A204.1 (cell line): ENCODE results near the gene PREX1.

ENCODE experiments used
- FAIRE-seq: peaks from 2 replicates; lab custom pipeline; 2012; peaks lifted over from hg19 to GRCh38; lab: Jason Lieb, UNC

Gene PREX1

DNA sequence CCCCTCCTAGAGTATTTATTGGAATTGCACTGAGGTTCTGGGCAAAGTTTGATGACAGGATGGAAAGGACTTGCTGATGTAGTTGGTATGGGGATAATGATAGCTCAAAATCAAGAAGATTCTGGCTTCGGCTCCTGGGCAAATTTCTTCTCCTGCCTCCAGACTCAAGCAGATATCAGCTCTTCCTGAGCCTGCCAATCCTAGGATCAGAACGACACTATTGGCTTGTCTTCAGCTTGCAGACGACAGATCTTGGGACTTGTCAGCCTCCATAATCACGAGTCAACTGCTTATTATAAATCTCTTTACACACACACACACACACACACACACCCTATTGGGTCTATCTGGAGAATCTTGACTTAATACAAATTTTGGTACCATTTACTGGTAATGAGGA lies 131.1 kb downstream of the PREX1 start:
- FAIRE-seq = no peak

DNA sequence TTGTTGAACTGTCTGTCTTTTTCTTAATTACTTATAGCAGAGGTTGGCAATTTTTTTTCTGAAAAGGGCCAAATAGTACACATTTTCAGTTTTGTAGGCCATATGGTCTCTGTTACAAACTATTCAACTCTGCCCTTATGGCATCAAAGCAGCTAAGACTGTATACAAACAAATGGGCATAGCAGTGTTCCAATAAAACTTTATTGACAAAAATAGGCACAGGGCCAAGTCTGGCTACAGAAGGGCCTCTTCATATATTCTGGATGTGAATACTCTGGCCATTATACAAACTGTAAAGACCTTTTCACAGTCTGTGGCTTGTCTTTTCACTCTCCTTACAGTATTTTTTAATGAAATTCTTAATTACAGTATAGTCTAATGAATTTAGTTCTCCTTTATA lies 132.1 kb downstream of the PREX1 start:
- no peak for FAIRE-seq

DNA sequence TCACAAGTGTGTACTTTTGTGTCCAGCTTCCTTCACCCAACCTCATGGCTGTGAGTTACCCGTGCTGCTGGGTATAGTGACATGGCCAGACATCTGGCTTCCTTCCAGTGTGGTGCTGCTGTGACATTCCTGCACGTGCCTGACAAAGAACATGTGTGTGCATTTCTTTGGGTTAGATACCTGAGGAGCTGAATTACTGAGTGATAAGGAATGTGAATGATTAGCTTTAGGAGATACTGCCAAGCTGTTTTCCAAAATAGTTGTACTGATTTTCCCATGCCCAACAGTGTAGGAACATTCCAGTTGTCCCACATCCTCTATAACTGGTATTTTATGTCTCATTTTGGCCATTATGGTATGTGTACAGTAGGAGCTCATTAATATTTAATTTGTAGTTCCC lies 132.5 kb downstream of the PREX1 start:
- FAIRE-seq = no peak

DNA sequence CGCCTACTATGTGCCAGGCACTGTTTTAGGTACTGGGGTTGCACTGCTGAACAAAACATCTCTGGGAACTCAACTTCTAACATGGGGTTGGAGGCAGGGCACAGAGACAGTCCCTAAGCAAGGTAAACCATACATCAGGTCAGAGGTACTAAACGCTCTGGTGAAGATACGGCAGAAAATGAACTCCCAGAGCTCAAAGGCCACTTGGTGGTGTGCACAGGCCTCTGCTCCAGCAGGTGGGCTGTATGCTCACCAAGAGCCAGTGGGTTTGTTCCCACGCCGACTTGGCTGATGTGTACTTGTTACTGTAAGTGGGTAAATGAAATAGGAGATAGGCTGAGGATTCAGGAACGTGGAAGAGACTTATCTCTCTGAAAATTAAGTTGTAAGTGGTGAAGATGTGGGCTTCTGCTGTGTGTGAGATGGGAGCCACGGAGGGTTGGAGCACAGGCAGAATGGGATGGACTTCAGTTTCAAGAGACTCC lies 133.4 kb downstream of the PREX1 start:
- FAIRE-seq = no peak

DNA sequence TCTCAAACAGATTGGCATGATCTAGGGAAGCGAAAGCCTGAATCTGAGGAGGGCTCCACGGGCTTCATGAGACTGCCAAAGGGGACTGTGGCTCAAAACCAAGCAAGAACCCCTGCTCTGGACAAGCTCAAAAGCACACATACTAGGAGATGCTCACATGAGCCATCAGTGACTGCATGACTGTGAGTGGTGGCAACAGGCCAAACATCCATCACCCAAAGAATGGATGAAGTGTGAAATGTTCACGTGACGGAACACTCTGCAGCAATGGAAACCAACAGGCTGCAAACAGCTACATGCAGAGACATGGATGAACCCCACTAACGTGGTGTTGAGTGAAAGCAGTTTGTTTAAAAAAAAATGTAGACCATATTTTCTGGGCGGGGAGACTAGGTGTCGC lies 136.3 kb downstream of the PREX1 start:
- FAIRE-seq = no peak

DNA sequence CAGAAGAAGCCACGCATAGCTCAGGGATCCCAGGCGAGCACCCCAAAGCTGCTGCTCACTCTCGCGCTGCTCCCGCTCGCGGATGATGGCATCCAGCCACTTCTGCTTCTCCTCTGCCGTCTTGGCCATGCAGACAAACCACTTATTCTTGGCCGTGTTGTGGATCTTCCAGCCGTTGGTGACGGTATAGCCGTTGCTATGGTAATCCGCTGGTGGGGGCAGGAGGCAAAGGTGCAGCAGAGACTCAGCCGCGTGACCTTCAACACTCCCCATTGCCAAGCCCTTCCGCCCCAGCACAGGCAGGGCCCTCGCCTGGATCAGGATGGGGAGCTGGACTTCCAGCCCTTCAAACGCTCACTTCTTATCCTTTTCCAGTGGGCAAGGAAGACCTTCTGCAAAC lies 136.9 kb downstream of the PREX1 start:
- FAIRE-seq = no peak

DNA sequence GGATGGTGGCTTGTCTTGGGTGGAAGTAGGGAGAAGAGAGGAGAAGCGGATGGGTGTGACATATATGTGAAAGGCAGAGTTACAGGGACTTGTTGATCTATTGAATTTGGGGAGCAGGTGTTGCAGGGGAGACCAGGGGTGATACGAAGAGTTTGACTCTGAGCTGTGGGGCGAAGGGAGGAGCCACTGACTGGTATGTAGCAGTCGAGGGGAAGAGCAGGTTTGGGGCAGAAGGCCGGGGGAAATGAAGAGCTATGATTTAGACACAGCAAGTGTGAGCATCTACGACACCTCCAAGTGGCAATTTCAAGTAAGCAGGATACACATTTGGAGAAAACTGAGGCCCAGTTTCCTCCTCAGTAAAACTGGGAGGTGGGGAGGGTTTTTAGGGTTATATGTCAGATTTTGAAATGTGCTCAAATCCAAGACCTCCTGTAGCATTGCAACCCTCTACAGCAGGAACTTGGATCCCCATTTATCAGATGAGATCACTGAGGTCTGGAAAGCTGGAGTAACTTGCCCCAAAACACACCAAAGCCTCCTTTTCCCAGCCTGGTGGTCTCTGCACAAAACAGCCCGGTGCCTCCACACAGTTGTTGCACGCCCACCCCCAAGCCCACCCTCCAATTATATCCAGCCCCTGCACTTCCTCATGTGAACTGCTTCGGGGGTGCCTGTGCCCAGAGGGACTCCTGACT lies 137.8 kb downstream of the PREX1 start:
- FAIRE-seq = no peak

DNA sequence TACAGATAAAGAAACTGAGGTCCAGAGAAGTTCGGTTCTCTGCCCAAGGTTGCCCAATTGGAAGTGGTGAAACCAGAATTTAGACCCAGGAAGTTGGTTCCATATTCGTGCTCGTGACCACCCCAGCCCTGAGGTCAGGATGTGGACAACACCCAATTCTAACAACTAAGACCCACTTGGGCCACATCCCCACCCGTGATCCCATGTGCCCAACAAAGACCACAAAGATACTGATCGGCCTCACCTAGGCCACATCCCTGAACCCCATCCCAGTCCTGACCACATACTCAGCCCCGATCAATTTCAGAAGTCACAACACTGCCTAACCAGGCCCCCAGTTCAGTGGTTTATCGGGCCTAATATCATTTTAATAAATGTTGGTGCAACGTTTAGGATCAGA lies 138.4 kb downstream of the PREX1 start:
- FAIRE-seq = no peak

DNA sequence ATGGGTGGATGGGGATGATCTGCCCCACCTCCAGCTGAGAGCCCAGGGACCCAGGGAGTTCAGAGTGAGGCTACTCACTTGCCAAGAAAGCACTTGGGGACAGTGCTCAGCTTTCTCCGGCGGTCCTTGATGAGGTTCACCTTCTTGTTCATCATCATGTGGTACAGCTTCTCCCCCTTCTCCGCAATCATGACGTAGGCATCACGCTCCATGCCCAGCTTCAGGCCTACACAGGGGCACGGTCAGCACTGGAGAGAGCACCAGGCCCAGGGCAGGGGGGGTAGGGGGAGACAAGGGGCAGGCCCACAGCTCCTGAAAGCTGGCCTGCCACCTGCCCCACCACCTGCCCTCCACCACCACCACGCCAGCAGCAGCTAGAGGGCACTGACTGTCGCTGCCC lies 139.2 kb downstream of the PREX1 start:
- no peak for FAIRE-seq

DNA sequence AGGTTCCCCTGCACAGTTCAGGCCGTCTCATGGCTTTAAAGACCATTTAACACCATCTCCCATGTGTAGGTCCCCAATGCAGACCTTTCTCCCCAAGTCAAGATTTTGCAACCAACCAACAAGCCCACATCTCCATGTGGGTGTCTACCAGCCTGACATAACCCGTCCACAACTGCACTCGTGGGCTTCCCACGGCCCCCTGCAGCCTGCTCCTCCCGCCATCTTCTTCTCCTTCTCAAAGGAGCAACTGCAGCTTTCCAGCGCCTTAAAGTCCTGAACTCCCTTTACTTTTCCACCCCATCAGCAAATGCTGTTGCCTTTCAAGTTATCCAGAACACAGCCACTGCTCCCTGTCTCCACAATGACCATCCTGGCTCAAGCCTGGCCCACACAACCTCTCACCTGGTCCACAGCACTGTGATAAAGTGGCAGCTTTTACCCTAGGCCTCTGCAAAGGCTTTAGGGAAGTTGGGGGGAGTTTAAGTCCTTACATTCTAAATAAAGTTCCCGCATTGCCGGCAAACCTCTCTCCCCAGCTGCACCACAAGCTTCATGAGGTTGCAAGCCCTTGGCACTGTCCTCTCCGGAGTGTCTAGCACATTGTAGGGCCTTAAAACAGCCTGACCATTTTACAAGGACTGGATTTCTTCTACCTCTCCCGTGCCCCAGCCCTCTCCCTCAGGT lies 140.5 kb downstream of the PREX1 start:
- FAIRE-seq = no peak

DNA sequence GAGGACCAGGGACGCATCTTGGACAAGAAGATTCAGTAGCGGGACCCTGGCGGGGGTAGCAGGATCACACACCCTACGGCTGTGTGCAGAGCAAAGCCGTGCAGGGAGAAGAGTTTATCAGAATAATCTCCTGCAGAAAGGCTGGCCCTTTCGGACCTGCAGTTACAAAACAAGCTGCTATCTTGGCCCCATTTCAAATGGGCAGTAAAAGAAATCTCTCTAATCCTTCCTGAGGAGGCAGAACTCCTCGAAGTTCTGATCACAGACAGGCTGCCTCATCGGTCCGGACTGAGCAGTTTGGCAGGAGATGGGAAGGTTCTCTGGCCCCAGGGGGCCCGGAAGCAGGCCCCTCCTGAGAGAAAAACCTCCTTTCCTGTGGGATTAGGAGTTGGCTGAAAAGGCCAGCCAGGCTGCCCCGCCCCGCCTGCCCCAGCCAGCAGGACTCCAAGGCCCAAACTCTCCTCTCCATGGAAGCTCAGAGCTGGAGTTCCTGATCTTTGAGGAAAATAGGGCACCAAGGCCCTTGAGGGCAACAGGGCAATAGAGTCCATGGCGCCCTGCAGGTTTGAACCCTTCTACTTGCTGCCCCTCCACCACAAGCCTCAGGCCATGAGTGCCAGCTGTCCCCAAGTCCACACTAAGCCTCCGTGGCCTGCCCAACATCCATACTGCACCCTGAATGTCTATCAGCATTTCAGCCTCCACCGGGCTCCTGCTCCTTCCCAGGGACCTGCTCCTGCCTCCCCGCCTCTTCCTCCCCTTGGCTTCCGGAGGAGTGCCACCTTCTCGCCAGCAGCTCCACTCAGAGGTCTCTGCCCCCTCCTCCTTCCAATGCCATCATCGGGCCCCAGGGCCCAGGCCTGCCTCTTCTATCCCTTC lies 141.3 kb downstream of the PREX1 start:
- FAIRE-seq = no peak

DNA sequence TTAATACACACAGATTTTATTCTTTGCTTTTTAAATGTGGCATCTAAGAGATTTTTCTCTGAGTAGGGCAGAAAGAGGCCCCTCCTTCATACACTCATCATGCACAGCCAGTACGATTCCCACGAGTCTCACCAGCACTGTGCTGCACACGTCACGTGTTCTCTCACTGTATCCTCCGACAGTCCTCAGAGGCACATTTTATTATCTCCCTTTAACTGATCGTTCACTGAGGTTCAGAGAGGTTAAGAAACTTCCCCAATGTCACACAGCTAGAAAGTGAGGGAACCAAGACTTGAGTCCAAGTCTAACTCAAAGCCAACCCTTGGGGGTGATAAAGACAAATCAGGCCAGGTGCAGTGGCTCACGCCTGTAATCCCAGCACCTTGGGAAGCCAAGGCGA lies 142.5 kb downstream of the PREX1 start:
- no peak for FAIRE-seq

DNA sequence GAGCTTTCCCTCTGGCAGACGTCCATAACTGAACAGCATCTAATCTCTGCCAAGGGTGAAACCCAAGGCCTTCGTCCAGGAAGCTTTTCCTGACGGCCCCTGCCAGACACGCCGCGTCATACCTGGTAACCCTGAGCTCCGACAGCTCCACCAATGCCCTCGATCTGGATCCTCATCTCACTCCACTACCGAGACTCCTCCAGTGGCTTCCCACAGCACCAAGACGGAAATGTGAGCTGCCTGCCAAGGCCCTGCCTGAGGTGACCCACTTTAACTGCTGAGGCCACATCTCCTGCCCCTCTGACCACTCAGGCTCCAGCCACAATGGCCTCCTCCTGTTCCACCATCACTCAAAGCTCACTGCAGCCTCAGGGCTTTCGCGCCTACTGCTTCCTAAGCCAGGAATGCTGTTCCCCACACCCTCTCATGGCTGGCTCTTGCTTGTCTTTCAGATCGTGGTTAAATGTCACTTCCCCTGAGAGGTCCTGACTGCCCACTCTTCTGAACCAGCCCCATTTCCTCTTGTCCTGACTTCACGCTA lies 143.2 kb downstream of the PREX1 start:
- no peak for FAIRE-seq

DNA sequence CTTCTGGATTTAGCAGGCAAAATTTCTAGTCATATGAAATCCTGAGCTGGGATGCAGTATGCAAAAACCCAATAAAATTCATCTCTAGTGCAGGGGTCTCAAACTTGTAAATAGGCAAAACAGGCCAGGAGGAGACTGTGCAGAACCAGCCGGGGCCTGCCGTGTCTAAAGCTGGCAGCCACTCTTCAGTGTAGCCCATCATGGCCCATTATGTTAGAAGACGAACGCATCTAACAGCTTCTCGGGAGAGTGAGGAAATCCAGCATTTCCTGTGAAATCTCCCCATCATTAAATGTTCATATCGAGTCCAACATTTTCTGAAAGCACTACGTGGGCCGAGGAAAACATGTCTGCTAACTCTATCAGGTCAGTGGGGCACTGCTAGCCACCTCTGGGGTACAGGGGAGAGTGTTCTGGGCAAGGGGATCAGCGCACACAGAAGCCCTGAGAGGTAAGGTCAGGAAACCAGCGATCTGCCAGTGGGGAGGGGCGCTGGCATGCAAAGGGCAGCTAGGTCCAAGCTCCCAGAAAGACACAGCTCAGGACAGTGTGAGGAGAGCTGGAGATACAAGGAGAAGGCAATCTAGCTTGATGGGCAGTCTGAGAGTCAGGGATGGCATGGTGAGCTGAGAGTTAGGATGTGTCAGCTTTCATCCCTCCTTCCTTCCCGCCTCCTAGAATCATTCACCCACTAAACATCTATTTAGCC lies 144.2 kb downstream of the PREX1 start:
- FAIRE-seq = no peak

DNA sequence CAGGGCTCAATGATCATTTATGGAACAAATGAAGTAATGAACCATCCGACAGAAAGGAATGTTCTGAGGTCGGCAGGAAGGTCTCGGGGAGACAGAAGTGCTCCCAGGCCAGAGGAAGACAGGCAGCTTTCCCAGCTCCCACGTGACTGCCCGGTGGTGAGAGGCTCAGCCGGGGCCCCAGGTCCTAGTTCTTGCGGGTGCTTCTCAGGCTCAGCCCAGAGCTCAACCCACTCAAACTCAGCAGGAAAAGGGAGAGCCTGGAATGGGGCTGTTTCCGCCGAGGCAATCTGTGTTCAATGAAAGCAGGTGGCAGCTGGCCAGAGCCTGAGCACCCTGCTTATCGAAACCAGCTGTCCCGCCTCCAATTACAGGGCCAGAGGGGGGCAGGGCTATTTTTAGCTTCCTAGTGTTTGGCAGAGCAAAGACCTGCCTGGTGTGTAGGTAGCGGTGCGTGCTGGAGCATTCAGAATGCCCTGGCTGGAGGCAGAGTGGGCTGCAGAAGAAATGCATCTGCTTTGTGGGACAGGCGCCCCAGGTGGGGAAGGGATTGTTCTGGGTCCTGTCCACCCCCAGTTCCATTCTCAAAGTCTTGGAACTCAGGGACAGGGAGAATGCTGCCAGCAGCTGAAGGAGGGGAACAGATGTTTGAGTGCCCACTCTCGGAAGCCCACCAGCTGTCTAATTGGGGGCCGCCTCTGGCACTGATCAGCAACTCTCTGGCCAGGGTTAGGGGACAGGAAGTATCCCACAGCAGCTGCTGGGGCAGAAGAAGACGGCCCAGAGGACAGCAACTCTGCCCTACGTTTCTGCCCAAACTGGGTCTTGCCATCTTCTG lies 145.1 kb downstream of the PREX1 start:
- no peak for FAIRE-seq

DNA sequence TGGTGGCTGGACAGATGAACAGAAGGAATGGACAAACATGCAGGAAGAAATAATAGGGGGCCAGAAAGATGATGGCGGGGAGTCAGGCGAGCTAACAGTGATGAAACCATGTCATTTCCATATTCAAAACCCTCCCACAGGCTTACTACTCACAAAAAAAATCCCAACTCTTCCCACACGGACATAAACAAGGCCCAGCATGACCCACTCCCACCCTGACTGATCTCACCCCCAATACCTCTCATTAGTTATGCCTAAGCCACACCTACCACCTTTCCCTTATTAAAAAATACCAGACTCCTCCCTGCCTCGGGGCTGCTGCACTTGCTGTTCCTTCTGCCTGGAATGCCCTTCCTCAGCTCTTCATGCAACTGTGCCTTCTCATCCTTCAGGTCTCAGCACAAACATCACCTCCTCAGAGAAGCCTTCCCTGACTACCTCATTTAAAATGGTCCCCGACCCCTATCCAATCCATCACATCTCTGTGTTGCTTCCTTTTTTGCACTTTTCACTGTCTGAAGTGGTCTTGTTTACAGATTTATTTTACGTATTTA lies 145.8 kb downstream of the PREX1 start:
- no peak for FAIRE-seq

DNA sequence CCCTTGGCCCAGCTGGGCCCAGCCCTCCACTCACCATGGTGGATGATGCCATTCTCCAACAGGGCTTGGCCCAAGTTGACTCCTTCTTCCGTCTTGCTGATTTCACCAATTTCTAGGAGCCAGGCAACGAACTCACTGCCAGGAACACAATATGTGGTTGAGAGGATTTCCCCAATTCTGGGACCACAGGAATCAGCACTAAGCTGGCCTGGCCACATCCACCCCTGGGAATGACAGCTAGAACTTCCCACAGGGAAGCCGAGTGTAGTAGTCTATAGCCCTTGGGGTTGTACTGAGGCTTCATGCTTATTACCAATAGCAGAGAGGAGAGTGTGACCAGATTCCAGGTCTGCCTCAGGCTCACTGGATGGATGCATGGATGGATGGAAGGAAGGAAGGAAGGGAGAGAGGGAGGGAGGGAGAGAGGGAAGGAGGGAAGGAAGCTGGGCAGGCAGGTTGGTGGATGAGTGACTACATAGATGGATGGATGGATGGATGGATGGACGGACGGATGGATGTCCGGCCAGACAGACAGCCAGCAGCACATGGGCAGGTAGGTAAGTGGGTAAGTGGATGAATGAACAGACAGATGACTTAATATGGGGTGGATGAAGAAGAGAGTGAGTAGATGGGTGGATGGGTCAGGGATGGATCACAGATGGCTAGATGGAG lies 146.5 kb downstream of the PREX1 start:
- FAIRE-seq = no peak

DNA sequence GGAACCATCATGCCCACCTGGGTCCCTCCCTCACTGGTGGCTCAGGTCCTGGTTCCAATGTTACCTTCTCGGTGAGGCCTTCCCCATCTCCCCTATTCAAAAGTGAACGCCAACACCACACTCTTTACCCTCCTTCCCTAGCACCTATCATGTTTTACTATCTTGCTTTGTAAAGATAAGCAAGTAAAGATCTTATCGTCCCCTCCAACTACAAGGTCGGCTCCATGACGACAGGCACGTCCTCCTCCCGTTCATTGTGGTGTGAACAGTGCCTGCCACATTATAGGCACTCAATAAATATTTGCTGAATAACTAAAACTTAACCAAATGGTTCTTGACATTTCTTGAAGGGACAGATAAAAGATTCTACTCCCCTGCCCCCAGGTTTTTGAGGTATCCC lies 147.1 kb downstream of the PREX1 start:
- FAIRE-seq = no peak

DNA sequence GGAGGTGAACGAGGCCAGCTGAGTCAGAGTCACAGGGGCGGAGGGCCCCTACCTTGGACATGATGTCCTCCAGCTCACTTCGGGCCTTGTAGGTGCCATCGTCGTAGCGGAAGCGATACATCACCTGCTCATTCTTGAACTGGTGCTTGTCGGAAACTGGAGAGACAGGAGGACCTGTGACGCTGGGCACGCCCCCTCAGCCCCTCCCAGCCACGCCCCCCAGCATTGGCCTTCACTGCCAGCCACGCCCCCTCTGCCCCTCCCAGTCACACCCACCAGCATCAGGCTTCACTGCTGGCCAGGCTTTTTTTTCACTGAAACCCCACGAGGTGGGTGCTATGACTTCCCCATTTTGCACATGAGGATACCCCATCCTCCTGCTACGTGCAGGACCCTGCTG lies 148.2 kb downstream of the PREX1 start:
- no peak for FAIRE-seq

DNA sequence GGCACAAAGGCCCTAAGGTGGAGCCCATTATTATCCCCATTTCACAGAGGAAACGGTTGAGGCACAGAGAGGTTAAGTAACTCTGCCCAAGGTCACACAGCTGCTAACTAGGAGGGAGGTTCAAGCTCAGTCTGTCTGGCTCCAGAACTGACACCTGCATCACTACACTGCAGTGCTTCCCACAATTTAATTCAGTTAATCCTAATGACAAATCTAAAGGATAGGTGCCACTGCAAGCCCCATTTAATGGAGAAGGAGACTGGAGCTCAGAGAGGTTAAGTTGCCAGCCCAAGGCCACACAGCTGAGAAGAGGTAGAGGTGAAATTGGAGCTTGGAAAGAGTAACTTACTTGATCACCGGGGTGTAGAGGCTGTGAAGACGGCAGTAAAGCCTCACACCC lies 148.8 kb downstream of the PREX1 start:
- FAIRE-seq = no peak
